ENCODE results near the gene ARFGAP3.

GRCh38 chr22:42801252-42802080 lies 55.6 kb downstream of the ARFGAP3 start:
- TF ChIP-seq EZH2 (IDR thresholded peaks at IDR 0.05; ENCODE audit: borderline replicate concordance, low read depth, low read length, severe bottlenecking): no peak
- no peak for TF ChIP-seq CTCF (IDR thresholded peaks at IDR 0.05; ENCODE audit: borderline replicate concordance, extremely low read depth, low read length, poor library complexity, severe bottlenecking)
